Right lobe of liver (tissue), 4 donors: ENCODE measurements around the gene CNBD2.

ENCODE experiments used
- POLR2A ChIP-seq: fragments of 450-650 bp; IDR thresholded peaks from one replicate; pipeline ENCODE4 v1.6.1; 2017; ENCODE audit warnings: antibody characterized with exemption, mild to moderate bottlenecking
- TF ChIP-seq, protein P1 (sequence below), 4 donors: fragments of 200-600 bp in 3 of 4; fragments of 450-650 bp in 1 of 4; IDR thresholded peaks; one replicate each; pipeline versions ENCODE4 v1.5.1 to v1.8.0; 2016 to 2022; ENCODE audit warnings: antibody characterized with exemption in 4 of 4, mild to moderate bottlenecking in 2 of 4
- donor health status: DM: no; HTN: no; CAD: no.
- donor health status: DM: no; HTN: no; CAD: no.
- donor health status: DM: no; HTN: yes; CAD: no.

DNA sequence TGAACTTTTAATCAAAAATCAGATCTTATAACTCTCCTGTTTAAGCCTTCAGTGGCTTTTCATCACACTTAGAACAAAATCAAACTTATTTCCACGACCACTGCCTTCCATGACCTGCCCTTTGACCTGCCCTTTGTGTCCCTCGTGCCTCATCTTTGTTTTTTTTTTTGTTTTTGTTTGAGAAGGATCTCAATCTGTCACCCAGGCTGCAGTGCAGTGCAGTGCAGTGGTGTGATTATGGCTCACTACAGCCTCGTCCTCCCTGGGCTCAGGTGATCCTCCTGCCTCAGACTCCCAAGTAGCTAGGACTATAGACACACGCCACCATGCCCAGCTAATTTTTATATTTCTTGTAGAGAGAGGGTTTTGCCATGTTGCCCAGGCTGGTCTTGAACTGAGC lies 86.8 kb downstream of the CNBD2 start:
- TF ChIP-seq POLR2A = no peak
- TF ChIP-seq, protein P1, sequence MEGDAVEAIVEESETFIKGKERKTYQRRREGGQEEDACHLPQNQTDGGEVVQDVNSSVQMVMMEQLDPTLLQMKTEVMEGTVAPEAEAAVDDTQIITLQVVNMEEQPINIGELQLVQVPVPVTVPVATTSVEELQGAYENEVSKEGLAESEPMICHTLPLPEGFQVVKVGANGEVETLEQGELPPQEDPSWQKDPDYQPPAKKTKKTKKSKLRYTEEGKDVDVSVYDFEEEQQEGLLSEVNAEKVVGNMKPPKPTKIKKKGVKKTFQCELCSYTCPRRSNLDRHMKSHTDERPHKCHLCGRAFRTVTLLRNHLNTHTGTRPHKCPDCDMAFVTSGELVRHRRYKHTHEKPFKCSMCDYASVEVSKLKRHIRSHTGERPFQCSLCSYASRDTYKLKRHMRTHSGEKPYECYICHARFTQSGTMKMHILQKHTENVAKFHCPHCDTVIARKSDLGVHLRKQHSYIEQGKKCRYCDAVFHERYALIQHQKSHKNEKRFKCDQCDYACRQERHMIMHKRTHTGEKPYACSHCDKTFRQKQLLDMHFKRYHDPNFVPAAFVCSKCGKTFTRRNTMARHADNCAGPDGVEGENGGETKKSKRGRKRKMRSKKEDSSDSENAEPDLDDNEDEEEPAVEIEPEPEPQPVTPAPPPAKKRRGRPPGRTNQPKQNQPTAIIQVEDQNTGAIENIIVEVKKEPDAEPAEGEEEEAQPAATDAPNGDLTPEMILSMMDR (IDR thresholded peaks at IDR 0.05) = no peak
